ENCODE measurements around the gene MYPN.

Gene MYPN

GRCh38 chr10:68175949-68176348, 66.7 kb downstream of the MYPN start:
- DNase-seq (ENCODE audit: extremely low read depth, low read depth): no peak
- TF ChIP-seq CTCF (IDR thresholded peaks at IDR 0.05; ENCODE audit: low read depth, low read length): no peak

GRCh38 chr10:68176797-68177196, 67.5 kb downstream of the MYPN start:
- no peak for DNase-seq (ENCODE audit: extremely low read depth, low read depth)
- TF ChIP-seq CTCF (IDR thresholded peaks at IDR 0.05; ENCODE audit: low read depth, low read length): no peak

GRCh38 chr10:68178592-68178991, 69.3 kb downstream of the MYPN start:
- DNase-seq (ENCODE audit: extremely low read depth, low read depth): no peak
- no peak for TF ChIP-seq CTCF (IDR thresholded peaks at IDR 0.05; ENCODE audit: low read depth, low read length)

GRCh38 chr10:68179016-68179415, 69.7 kb downstream of the MYPN start:
- DNase-seq (ENCODE audit: extremely low read depth, low read depth): no peak
- no peak for TF ChIP-seq CTCF (IDR thresholded peaks at IDR 0.05; ENCODE audit: low read depth, low read length)

- no peak for DNase-seq (ENCODE audit: extremely low read depth, low read depth)
- no peak for TF ChIP-seq CTCF (IDR thresholded peaks at IDR 0.05; ENCODE audit: low read depth, low read length)
These were observed 71.2 kb downstream of the MYPN start for GRCh38 chr10:68180490-68180889.

- no peak for DNase-seq (ENCODE audit: extremely low read depth, low read depth)
- no peak for TF ChIP-seq CTCF (IDR thresholded peaks at IDR 0.05; ENCODE audit: low read depth, low read length)
These were observed 75.3 kb downstream of the MYPN start for GRCh38 chr10:68184546-68184945.

- DNase-seq (ENCODE audit: extremely low read depth, low read depth): no peak
- no peak for TF ChIP-seq CTCF (IDR thresholded peaks at IDR 0.05; ENCODE audit: low read depth, low read length)
These were observed 75.8 kb downstream of the MYPN start for GRCh38 chr10:68185085-68185484.

All from AG09319 (cell line).